Stimulated activated CD4-positive, alpha-beta T cell treated with anti-CD3 and anti-CD28 coated beads, Interleukin-2, amount 100 ng/mL, for 48 hours (primary cell): ENCODE measurements around the gene SUSD4.

Experiments
- DNase-seq, 2 donors: peaks; one replicate each; pipeline ENCODE4 v3.0.0-alpha.2; 2020

SUSD4 gene

GRCh38 chr1:223208164-223209076 lies 155.6 kb downstream of the SUSD4 start:
- no peak for DNase-seq

- DNase-seq: no peak
These were observed 156.5 kb downstream of the SUSD4 start for GRCh38 chr1:223207293-223208066.

GRCh38 chr1:223204424-223204823 lies 159.6 kb downstream of the SUSD4 start:
- no peak for DNase-seq

- DNase-seq: no peak
These were observed 160.3 kb downstream of the SUSD4 start for GRCh38 chr1:223203694-223204093.

GRCh38 chr1:223203034-223203408 lies 161.0 kb downstream of the SUSD4 start:
- DNase-seq: no peak

GRCh38 chr1:223202376-223203033 lies 161.5 kb downstream of the SUSD4 start:
- DNase-seq: no peak

- no peak for DNase-seq
These were observed 162.0 kb downstream of the SUSD4 start for GRCh38 chr1:223201967-223202366.

GRCh38 chr1:223200903-223201302 lies 163.1 kb downstream of the SUSD4 start:
- DNase-seq: no peak

GRCh38 chr1:223199094-223199647 lies 164.8 kb downstream of the SUSD4 start:
- DNase-seq: no peak

GRCh38 chr1:223198628-223198965 lies 165.4 kb downstream of the SUSD4 start:
- no peak for DNase-seq

- DNase-seq: no peak
These were observed 165.9 kb downstream of the SUSD4 start for GRCh38 chr1:223197923-223198627.

GRCh38 chr1:223189903-223190724 lies 173.9 kb downstream of the SUSD4 start:
- DNase-seq: peak; percentile 43 to 47

GRCh38 chr1:223189525-223189902 lies 174.5 kb downstream of the SUSD4 start:
- DNase-seq: no peak

- no peak for DNase-seq
These were observed 175.2 kb downstream of the SUSD4 start for GRCh38 chr1:223188618-223189356.

- DNase-seq: no peak
These were observed 177.2 kb downstream of the SUSD4 start for GRCh38 chr1:223186800-223187199.

- no peak for DNase-seq
These were observed 180.6 kb downstream of the SUSD4 start for GRCh38 chr1:223183268-223183862.

GRCh38 chr1:223180731-223181321 lies 183.2 kb downstream of the SUSD4 start:
- no peak for DNase-seq

- no peak for DNase-seq
These were observed 184.2 kb downstream of the SUSD4 start for GRCh38 chr1:223179786-223180185.

- DNase-seq: no peak
These were observed 184.7 kb downstream of the SUSD4 start for GRCh38 chr1:223179280-223179679.

- DNase-seq: no peak
These were observed 186.3 kb downstream of the SUSD4 start for GRCh38 chr1:223177681-223178080.
